ENCODE measurements around the gene SCN2A.

DNA sequence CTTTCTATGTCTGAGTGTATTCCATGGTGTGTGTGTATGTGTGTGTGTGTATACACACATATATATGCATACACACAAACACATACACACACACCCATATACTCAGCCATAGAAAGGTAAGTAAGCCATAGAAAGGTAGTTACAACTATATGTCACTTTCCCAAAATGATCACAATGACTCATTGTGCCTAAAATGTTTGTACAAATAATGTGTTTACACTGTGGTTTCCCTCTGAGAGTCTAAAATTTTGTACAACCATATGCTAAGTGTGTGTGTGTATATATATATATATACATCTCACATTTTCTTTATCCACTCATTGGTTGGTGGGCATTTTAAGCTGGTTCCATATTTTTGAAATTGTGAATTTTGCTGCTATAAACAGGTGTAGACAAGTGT is 175.0 kb downstream of the SCN2A start:
- TF ChIP-seq CTCF (IDR thresholded peaks at IDR 0.05; ENCODE audit: low read length) (no peak), EZH2 (IDR thresholded peaks at IDR 0.05; ENCODE audit: borderline replicate concordance, low read length) (no peak)

All from OCI-LY1 (cell line).